ENCODE results near the gene RABL2B.

RABL2B gene

DNA sequence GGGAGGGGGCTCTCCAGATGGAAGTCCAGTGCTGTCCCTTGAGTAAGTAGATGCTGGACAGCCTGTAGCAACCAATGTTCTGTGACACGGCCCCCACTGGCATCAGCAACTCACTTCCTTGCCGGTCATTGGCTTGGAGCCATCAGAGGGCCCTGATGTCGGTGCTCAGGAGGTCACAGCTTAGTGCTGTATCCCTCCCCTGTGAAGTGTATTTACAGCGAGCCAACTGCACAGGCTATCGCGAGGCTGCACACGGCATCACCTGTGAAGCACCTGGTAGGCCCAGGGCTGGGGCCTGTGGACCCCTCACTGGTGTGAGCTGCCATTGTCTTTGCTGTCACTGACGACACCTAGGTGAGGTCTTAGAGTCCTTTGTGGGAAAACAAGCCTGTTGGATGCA lies 58.8 kb downstream of the RABL2B start:
- H3F3A ChIP-seq (ENCODE audit: low read depth), result no peaks in the 10 kb centered on the region

DNA sequence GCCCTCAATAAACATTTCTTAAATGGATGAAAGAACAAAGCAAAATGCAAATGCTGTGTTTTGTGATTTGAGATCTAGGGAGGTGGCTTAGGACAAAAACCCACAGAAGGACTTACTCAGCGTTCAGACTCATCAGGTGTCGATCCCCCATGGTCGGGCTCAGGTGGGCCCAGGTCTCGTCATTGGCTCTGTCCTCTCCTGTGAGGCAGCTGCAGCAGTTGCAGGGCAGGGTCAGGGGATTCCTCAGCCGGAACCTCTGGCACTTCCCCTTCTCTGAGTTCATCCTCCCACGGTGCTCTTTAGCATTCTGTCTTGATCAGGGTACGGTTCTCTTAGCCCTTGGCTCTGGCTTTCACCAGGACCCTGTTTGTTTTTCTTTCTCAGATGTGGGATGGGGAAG lies 59.4 kb downstream of the RABL2B start:
- Histone ChIP-seq H3K4me1 (ENCODE audit: insufficient read depth, low read length, poor library complexity, severe bottlenecking) (peaks cover 3% of the 10 kb centered on the region), H3K27me3 (ENCODE audit: insufficient read depth, low read length, poor library complexity, severe bottlenecking) (no peaks in the 10 kb centered on the region), H3K79me2 (ENCODE audit: insufficient read depth, low read length) (no peaks in the 10 kb centered on the region), H3K4me3 (ENCODE audit: low read length, poor library complexity, severe bottlenecking) (no peak overlapping the region), H4K20me1 (ENCODE audit: insufficient read depth, low read length, poor library complexity, severe bottlenecking) (no peaks in the 10 kb centered on the region), H3K4me2 (ENCODE audit: low read depth, low read length, poor library complexity, severe bottlenecking) (no peak overlapping the region), H3K36me3 (ENCODE audit: insufficient read depth, low read length) (peaks cover 10% of the 10 kb centered on the region; the same call in 1 of the 2 replicates), H3F3A (ENCODE audit: low read depth) (no peaks in the 10 kb centered on the region), H3K9ac (ENCODE audit: low read depth, low read length, poor library complexity, severe bottlenecking) (no peak overlapping the region), H3K9me2 (replicated peaks; ENCODE audit: low read depth, low read length) (no peaks in the 10 kb centered on the region), H2AFZ (ENCODE audit: low read length) (no peak overlapping the region), H3K9me3 (ENCODE audit: insufficient read depth, low read depth, low read length) (no peaks in the 10 kb centered on the region)
- TF ChIP-seq, protein P1, sequence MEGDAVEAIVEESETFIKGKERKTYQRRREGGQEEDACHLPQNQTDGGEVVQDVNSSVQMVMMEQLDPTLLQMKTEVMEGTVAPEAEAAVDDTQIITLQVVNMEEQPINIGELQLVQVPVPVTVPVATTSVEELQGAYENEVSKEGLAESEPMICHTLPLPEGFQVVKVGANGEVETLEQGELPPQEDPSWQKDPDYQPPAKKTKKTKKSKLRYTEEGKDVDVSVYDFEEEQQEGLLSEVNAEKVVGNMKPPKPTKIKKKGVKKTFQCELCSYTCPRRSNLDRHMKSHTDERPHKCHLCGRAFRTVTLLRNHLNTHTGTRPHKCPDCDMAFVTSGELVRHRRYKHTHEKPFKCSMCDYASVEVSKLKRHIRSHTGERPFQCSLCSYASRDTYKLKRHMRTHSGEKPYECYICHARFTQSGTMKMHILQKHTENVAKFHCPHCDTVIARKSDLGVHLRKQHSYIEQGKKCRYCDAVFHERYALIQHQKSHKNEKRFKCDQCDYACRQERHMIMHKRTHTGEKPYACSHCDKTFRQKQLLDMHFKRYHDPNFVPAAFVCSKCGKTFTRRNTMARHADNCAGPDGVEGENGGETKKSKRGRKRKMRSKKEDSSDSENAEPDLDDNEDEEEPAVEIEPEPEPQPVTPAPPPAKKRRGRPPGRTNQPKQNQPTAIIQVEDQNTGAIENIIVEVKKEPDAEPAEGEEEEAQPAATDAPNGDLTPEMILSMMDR (conservative IDR thresholded peaks at IDR 0.05; ENCODE audit: low read length), result no peak
- no peak for TF ChIP-seq EZH2phosphoT487 (IDR thresholded peaks at IDR 0.05; ENCODE audit: borderline replicate concordance)

More for the DNA sequence above, 58.8 kb downstream of the RABL2B start:
- Histone ChIP-seq H4K20me1 (ENCODE audit: insufficient read depth, low read length, poor library complexity, severe bottlenecking) (no peaks in the 10 kb centered on the region), H3K4me1 (ENCODE audit: insufficient read depth, low read length, poor library complexity, severe bottlenecking) (peaks cover 4% of the 10 kb centered on the region), H3K27me3 (ENCODE audit: insufficient read depth, low read length, poor library complexity, severe bottlenecking) (no peaks in the 10 kb centered on the region), H3K4me3 (ENCODE audit: low read length, poor library complexity, severe bottlenecking) (no peak overlapping the region), H3K9me2 (replicated peaks; ENCODE audit: low read depth, low read length) (no peaks in the 10 kb centered on the region), H3K9ac (ENCODE audit: low read depth, low read length, poor library complexity, severe bottlenecking) (no peak overlapping the region), H3K9me3 (ENCODE audit: insufficient read depth, low read depth, low read length) (no peaks in the 10 kb centered on the region), H3K79me2 (ENCODE audit: insufficient read depth, low read length) (no peaks in the 10 kb centered on the region), H3K36me3 (ENCODE audit: insufficient read depth, low read length) (peaks cover 10% of the 10 kb centered on the region; the same call in 1 of the 2 replicates), H3K4me2 (ENCODE audit: low read depth, low read length, poor library complexity, severe bottlenecking) (no peak overlapping the region), H2AFZ (ENCODE audit: low read length) (no peak overlapping the region)
- TF ChIP-seq EZH2phosphoT487 (IDR thresholded peaks at IDR 0.05; ENCODE audit: borderline replicate concordance), result no peak
- TF ChIP-seq, protein P1 (conservative IDR thresholded peaks at IDR 0.05; ENCODE audit: low read length), result no peak

DNA sequence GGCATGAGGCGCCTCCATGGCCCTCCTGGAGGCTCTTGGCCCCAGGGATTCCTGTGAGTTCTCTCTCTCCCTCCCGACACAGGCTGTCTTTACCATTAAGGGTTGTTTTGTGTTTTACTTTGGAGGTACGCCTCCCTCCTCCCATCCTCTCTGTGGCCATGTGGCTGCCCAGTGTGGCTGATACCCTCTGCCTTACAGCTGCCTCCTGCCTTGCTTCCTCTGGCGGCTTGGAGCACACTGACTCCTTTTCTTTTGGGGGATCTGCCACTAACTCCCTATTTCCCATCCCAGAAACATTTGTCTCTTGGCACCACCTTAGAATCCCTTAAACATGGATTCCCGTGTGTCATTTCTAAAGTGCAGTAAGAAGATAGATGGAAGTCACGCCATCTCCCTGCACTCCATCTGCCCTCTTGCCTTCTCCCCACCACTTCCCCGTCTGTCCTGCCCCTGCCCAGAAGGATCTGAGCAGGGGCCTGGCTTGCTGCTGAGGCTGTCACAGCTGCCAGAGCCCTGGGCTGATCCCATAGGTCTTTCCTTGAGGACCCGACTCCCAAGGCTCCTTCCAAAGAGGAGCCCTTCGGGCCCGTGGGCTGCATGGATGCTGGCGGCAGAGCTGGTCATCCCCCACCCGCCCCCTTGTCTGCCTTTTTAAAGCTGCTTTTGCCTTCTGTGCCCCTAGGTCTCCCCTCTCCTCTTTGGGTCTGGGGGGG lies 60.6 kb downstream of the RABL2B start:
- TF ChIP-seq, protein P1 (conservative IDR thresholded peaks at IDR 0.05; ENCODE audit: low read length), result no peak
- no peak for TF ChIP-seq EZH2phosphoT487 (IDR thresholded peaks at IDR 0.05; ENCODE audit: borderline replicate concordance)
- Histone ChIP-seq H3K9me3 (ENCODE audit: insufficient read depth, low read depth, low read length) (no peaks in the 10 kb centered on the region), H3K9me2 (replicated peaks; ENCODE audit: low read depth, low read length) (no peaks in the 10 kb centered on the region), H3K4me2 (ENCODE audit: low read depth, low read length, poor library complexity, severe bottlenecking) (no peak overlapping the region), H4K20me1 (ENCODE audit: insufficient read depth, low read length, poor library complexity, severe bottlenecking) (no peaks in the 10 kb centered on the region), H3F3A (ENCODE audit: low read depth) (no peaks in the 10 kb centered on the region), H3K4me3 (ENCODE audit: low read length, poor library complexity, severe bottlenecking) (no peak overlapping the region), H3K4me1 (ENCODE audit: insufficient read depth, low read length, poor library complexity, severe bottlenecking) (no peaks in the 10 kb centered on the region), H3K79me2 (ENCODE audit: insufficient read depth, low read length) (no peaks in the 10 kb centered on the region), H3K27me3 (ENCODE audit: insufficient read depth, low read length, poor library complexity, severe bottlenecking) (no peaks in the 10 kb centered on the region), H3K9ac (ENCODE audit: low read depth, low read length, poor library complexity, severe bottlenecking) (no peak overlapping the region), H2AFZ (ENCODE audit: low read length) (no peak overlapping the region), H3K36me3 (ENCODE audit: insufficient read depth, low read length) (peaks cover 10% of the 10 kb centered on the region; the same call in 1 of the 2 replicates)

Data from Loucy (cell line).